Measurements from ENCODE around the gene PYROXD2. TPM values are rescaled to one million over a fixed set of nuclear protein-coding genes. Genes with fewer than 3 reads are reported as not detected.

The PYROXD2 gene
- total and polyA plus RNA-seq, 10 of the 15 experiments (the other 5 are each of a cell fraction or from before 2014, with no cell fraction given): 4.8 to 15.8 (median 11.1) TPM

- TF ChIP-seq SKIL (IDR thresholded peaks at IDR 0.05; ENCODE audit: low read depth, poor library complexity, severe bottlenecking) (no peak), NBN (IDR thresholded peaks at IDR 0.05) (no peak), MLLT1 (IDR thresholded peaks at IDR 0.05) (peak; percentile 48; the same call in 1 of the 2 replicates), SMAD5 (IDR thresholded peaks at IDR 0.05; ENCODE audit: low read depth) (no peak), IKZF2 (IDR thresholded peaks at IDR 0.05) (peak in 1 of 2 experiments; percentile 26; a peak in 1 of 4 replicates), ZBED1 (IDR thresholded peaks at IDR 0.05; ENCODE audit: borderline replicate concordance) (no peak), CHD1 (IDR thresholded peaks at IDR 0.05; ENCODE audit: low read depth, low read length) (no peak), PAX5 (IDR thresholded peaks at IDR 0.05; ENCODE audit: borderline replicate concordance, low read depth, low read length) (no peak), JUND (IDR thresholded peaks at IDR 0.05; ENCODE audit: low read depth, low read length) (no peak), GABPA (IDR thresholded peaks at IDR 0.05; ENCODE audit: low read depth) (0 out of 2 replicates have a peak, but pooled peaks have one; percentile 3), NFYB (IDR thresholded peaks at IDR 0.05; ENCODE audit: insufficient read depth, low read depth, low read length) (no peak), ZZZ3 (IDR thresholded peaks at IDR 0.05; ENCODE audit: control insufficient read depth, insufficient read length, low read depth) (no peak), CREB1 (IDR thresholded peaks at IDR 0.05; ENCODE audit: low read depth) (no peak), SIN3A (IDR thresholded peaks at IDR 0.05; ENCODE audit: low read depth, low read length) (no peak), HCFC1 (IDR thresholded peaks at IDR 0.05; ENCODE audit: low read length) (no peak), USF2 (IDR thresholded peaks at IDR 0.05; ENCODE audit: borderline replicate concordance, low read depth, low read length) (no peak), ZNF207 (IDR thresholded peaks at IDR 0.05; ENCODE audit: borderline replicate concordance) (no peak), ZBTB11 (CRISPR knock-in tag; IDR thresholded peaks at IDR 0.05) (no peak), SREBF1 (IDR thresholded peaks at IDR 0.05; ENCODE audit: low read length) (no peak), SPI1 (IDR thresholded peaks at IDR 0.05; ENCODE audit: borderline replicate concordance, insufficient read depth, low read depth, low read length) (peak; percentile 42; the same call in 1 of the 2 replicates)
These were observed 31.2 kb upstream of the PYROXD2 start (continued) for GRCh38 chr10:98446151-98446660.

Data from GM12878 (cell line).